Measurements from ENCODE around the gene LYRM4. TPM values are rescaled to one million over a fixed set of nuclear protein-coding genes. Genes with fewer than 3 reads are reported as not detected.
A peak's percentile ranks its signal among the peaks of the same experiment; 100 is the strongest.

Gene LYRM4
- total RNA-seq, 1 experiment from 2014 or later: 36.1 TPM

- H3K4me1 Mint-ChIP-seq (ENCODE audit: insufficient read depth, unreplicated experiment): peaks cover 17% of the 10 kb centered on the region
- intact Hi-C loops (cut with micrococcal nuclease): no loop called here
- no peak overlapping the region for H3K4me3 Mint-ChIP-seq (ENCODE audit: unreplicated experiment)
- no peak for DNase-seq (ENCODE audit: unreplicated experiment)
- H3K36me3 Mint-ChIP-seq (ENCODE audit: insufficient read depth, unreplicated experiment): no peaks in the 10 kb centered on the region
- H3K27ac Mint-ChIP-seq (ENCODE audit: low read depth, unreplicated experiment): no peak overlapping the region
- POLR2A ChIA-PET: no interaction called here
- BruUV-seq (replicated peaks): no TSS peak
- CTCF ChIA-PET: interaction anchor here (0.5 kb wide), 1 partner anchor 279 kb away, joined by 3 read pairs; no protein-coding TSS in a partner anchor
- H3K27me3 Mint-ChIP-seq (ENCODE audit: insufficient read depth, unreplicated experiment): peaks cover 5% of the 10 kb centered on the region
- no peak for TF ChIP-seq CTCF (IDR thresholded peaks at IDR 0.05; ENCODE audit: unreplicated experiment)
- H3K9me3 Mint-ChIP-seq (ENCODE audit: unreplicated experiment): no peaks in the 10 kb centered on the region
Observed at GRCh38 chr6:5086294-5086890, 174.4 kb downstream of the LYRM4 start.

- H3K27me3 Mint-ChIP-seq (ENCODE audit: insufficient read depth, unreplicated experiment): no peaks in the 10 kb centered on the region
- H3K9me3 Mint-ChIP-seq (ENCODE audit: unreplicated experiment): no peaks in the 10 kb centered on the region
- no peaks in the 10 kb centered on the region for H3K36me3 Mint-ChIP-seq (ENCODE audit: insufficient read depth, unreplicated experiment)
- intact Hi-C loops (cut with micrococcal nuclease): no loop called here
- no peak for DNase-seq (ENCODE audit: unreplicated experiment)
- peaks cover 19% of the 10 kb centered on the region for H3K4me1 Mint-ChIP-seq (ENCODE audit: insufficient read depth, unreplicated experiment)
- ChIA-PET CTCF (interaction anchor here (0.5 to 0.6 kb wide), 2 partner anchors 81 to 280 kb away, joined by 3 read pairs; no protein-coding TSS in a partner anchor), POLR2A (no interaction called here)
- H3K4me3 Mint-ChIP-seq (ENCODE audit: unreplicated experiment): peak overlapping the region; percentile 64
- TF ChIP-seq CTCF (IDR thresholded peaks at IDR 0.05; ENCODE audit: unreplicated experiment): no peak
- no peak overlapping the region for H3K27ac Mint-ChIP-seq (ENCODE audit: low read depth, unreplicated experiment)
- no TSS peak for BruUV-seq (replicated peaks)
Observed at GRCh38 chr6:5085648-5086293, 175.0 kb downstream of the LYRM4 start.

- Mint-ChIP-seq H3K4me3 (ENCODE audit: unreplicated experiment) (peak within 1 kb of the TSS; percentile 64), H3K9me3 (ENCODE audit: unreplicated experiment) (no peaks in the 10 kb centered on the region), H3K4me1 (ENCODE audit: insufficient read depth, unreplicated experiment) (peaks cover 19% of the 10 kb centered on the region), H3K27ac (ENCODE audit: low read depth, unreplicated experiment) (no peak within 1 kb of the TSS), H3K36me3 (ENCODE audit: insufficient read depth, unreplicated experiment) (no peaks in the 10 kb centered on the region), H3K27me3 (ENCODE audit: insufficient read depth, unreplicated experiment) (no peaks in the 10 kb centered on the region)
- no peak for TF ChIP-seq CTCF (IDR thresholded peaks at IDR 0.05; ENCODE audit: unreplicated experiment)
- ChIA-PET CTCF (interaction anchor here (0.6 kb wide), 1 partner anchor 80 kb away, joined by 3 read pairs; no protein-coding TSS in a partner anchor), POLR2A (interaction anchor here (0.6 to 0.7 kb wide), 2 partner anchors 28 to 1594 kb away, joined by 3 read pairs; no protein-coding TSS in a partner anchor)
- peak; percentile 34 for DNase-seq (ENCODE audit: unreplicated experiment)
- BruUV-seq (replicated peaks): no TSS peak
- intact Hi-C loops (cut with micrococcal nuclease): no loop called here
Observed at GRCh38 chr6:5084781-5085647, 175.7 kb downstream of the LYRM4 start, which contains the start of gene PPP1R3G. PPP1R3G (plus strand) TSS chr6:5085341; CDS start chr6:5085486, 145 bp downstream.

- POLR2A ChIA-PET: interaction anchor here (0.6 kb wide), 1 partner anchor 27 kb away, joined by 3 read pairs; no protein-coding TSS in a partner anchor
- CTCF ChIA-PET: no interaction called here
- no TSS peak for BruUV-seq (replicated peaks)
- TF ChIP-seq CTCF (IDR thresholded peaks at IDR 0.05; ENCODE audit: unreplicated experiment): no peak
- Mint-ChIP-seq H3K36me3 (ENCODE audit: insufficient read depth, unreplicated experiment) (no peaks in the 10 kb centered on the region), H3K4me3 (ENCODE audit: unreplicated experiment) (peak overlapping the region; percentile 64), H3K9me3 (ENCODE audit: unreplicated experiment) (no peaks in the 10 kb centered on the region), H3K27ac (ENCODE audit: low read depth, unreplicated experiment) (no peak overlapping the region), H3K4me1 (ENCODE audit: insufficient read depth, unreplicated experiment) (peaks cover 19% of the 10 kb centered on the region), H3K27me3 (ENCODE audit: insufficient read depth, unreplicated experiment) (no peaks in the 10 kb centered on the region)
- DNase-seq (ENCODE audit: unreplicated experiment): no peak
- intact Hi-C loops (cut with micrococcal nuclease): no loop called here
Observed at GRCh38 chr6:5084360-5084780, 176.4 kb downstream of the LYRM4 start.
